ENCODE measurements around the gene HLCS.
"Not testable (repeated sequence)": the region's sequence is repeated elsewhere in the genome, so short reads cannot be mapped to it uniquely, and the experiment has no call there.

The HLCS gene

GRCh38 chr21:36966066-36966820 is at the start of gene HLCS:
Gene HLCS (minus strand): TSS chr21:36966669. CDS start chr21:36966638, 31 bp downstream.
- peak; percentile 76 for DNase-seq

GRCh38 chr21:37009740-37010341 is 43.4 kb upstream of the HLCS start:
- peak; percentile 11 for DNase-seq

GRCh38 chr21:37008724-37009123 is 42.3 kb upstream of the HLCS start:
- DNase-seq, result no peak

- DNase-seq, result no peak
These were observed 40.2 kb upstream of the HLCS start, which contains the start of gene RIPPLY3 for GRCh38 chr21:37006486-37007291. Gene RIPPLY3 (plus strand): TSS chr21:37006702. CDS start chr21:37006773, 71 bp downstream.

GRCh38 chr21:37005548-37006485 is 39.3 kb upstream of the HLCS start:
- no peak for DNase-seq

GRCh38 chr21:37003917-37004316 is 37.4 kb upstream of the HLCS start:
- not testable (repeated sequence) for DNase-seq

GRCh38 chr21:37002851-37003250 is 36.4 kb upstream of the HLCS start:
- not testable (repeated sequence) for DNase-seq

- DNase-seq, result no peak
These were observed 35.0 kb upstream of the HLCS start for GRCh38 chr21:37001441-37001840.

- DNase-seq, result no peak
These were observed 33.9 kb upstream of the HLCS start for GRCh38 chr21:37000381-37000780.

GRCh38 chr21:36999131-36999898 is 32.8 kb upstream of the HLCS start:
- no peak for DNase-seq

- not testable (repeated sequence) for DNase-seq
These were observed 28.8 kb upstream of the HLCS start for GRCh38 chr21:36995285-36995684.

- no peak for DNase-seq
These were observed 28.2 kb upstream of the HLCS start for GRCh38 chr21:36994501-36995158.

- DNase-seq, result no peak
These were observed 26.2 kb upstream of the HLCS start for GRCh38 chr21:36992671-36993070.

- no peak for DNase-seq
These were observed 24.2 kb upstream of the HLCS start for GRCh38 chr21:36990508-36991205.

- DNase-seq, result peak; percentile 87
These were observed 23.4 kb upstream of the HLCS start for GRCh38 chr21:36989699-36990507.

GRCh38 chr21:36989199-36989698 is 22.8 kb upstream of the HLCS start:
- not testable (repeated sequence) for DNase-seq

GRCh38 chr21:36988536-36988935 is 22.1 kb upstream of the HLCS start:
- no peak for DNase-seq

- no peak for DNase-seq
These were observed 21.4 kb upstream of the HLCS start for GRCh38 chr21:36987845-36988244.

Measured in NK-92 treated with Interleukin-12 subunit alpha and Interleukin-12 subunit beta, amount 100 ng/mL, for 24 hours (cell line).